GM12875 (cell line): Measurements from ENCODE around the gene SLC27A2.
"Not testable (repeated sequence)": the region's sequence is repeated elsewhere in the genome, so short reads cannot be mapped to it uniquely, and the experiment has no call there.

Experiments
- H3K4me3 ChIP-seq: one replicate; pipeline ENCODE4 v1.5.1; 2011; ENCODE audit warnings: low read depth, low read length, control low read depth
- CTCF ChIP-seq: IDR thresholded peaks from 2 replicates; pipeline ENCODE4 v1.5.1; 2011; ENCODE audit warnings: low read depth, mild to moderate bottlenecking, control low read depth, inconsistent platforms, low read length, moderate library complexity, borderline replicate concordance; ENCODE audit not compliant: insufficient read depth

SLC27A2 gene

GRCh38 chr15:50181969-50182218, at the start of gene SLC27A2:
TSS of gene SLC27A2 (plus strand) at chr15:50182196. CDS start at chr15:50182428, 232 bp downstream.
- peak; percentile 44 for TF ChIP-seq CTCF
- peak within 1 kb of the TSS; percentile 45 for H3K4me3 ChIP-seq

GRCh38 chr15:50132251-50132984, 49.6 kb upstream of the SLC27A2 start:
- not testable (repeated sequence) for H3K4me3 ChIP-seq

GRCh38 chr15:50134524-50135024, 47.4 kb upstream of the SLC27A2 start:
- no peak overlapping the region for H3K4me3 ChIP-seq
- no peak for TF ChIP-seq CTCF

- H3K4me3 ChIP-seq: no peak overlapping the region
- no peak for TF ChIP-seq CTCF
Observed at GRCh38 chr15:50135031-50135551, 46.9 kb upstream of the SLC27A2 start.

GRCh38 chr15:50137330-50137761, 44.6 kb upstream of the SLC27A2 start:
- no peak for TF ChIP-seq CTCF
- no peak overlapping the region for H3K4me3 ChIP-seq

- no peak overlapping the region for H3K4me3 ChIP-seq
- no peak for TF ChIP-seq CTCF
Observed at GRCh38 chr15:50137893-50138292, 44.1 kb upstream of the SLC27A2 start.

GRCh38 chr15:50138391-50138790, 43.6 kb upstream of the SLC27A2 start:
- TF ChIP-seq CTCF: no peak
- no peak overlapping the region for H3K4me3 ChIP-seq
